CD4-positive, alpha-beta T cell treated with Interleukin-17A for 1 hour (primary cell): ENCODE measurements around the gene FLT1.

Experiments
- DNase-seq: peaks from one replicate; pipeline ENCODE4 v3.0.0-alpha.2; 2020

FLT1 gene

GRCh38 chr13:28457521-28457920, 37.4 kb downstream of the FLT1 start:
- no peak for DNase-seq

GRCh38 chr13:28455580-28456194, 39.2 kb downstream of the FLT1 start:
- DNase-seq, result no peak

GRCh38 chr13:28452755-28453154, 42.2 kb downstream of the FLT1 start:
- DNase-seq, result no peak

- no peak for DNase-seq
Measured at GRCh38 chr13:28451482-28452217, 43.3 kb downstream of the FLT1 start.

- DNase-seq, result no peak
Measured at GRCh38 chr13:28449826-28450773, 44.8 kb downstream of the FLT1 start.

- no peak for DNase-seq
Measured at GRCh38 chr13:28448651-28449358, 46.1 kb downstream of the FLT1 start.

GRCh38 chr13:28447989-28448388, 46.9 kb downstream of the FLT1 start:
- DNase-seq, result no peak

- no peak for DNase-seq
Measured at GRCh38 chr13:28447206-28447605, 47.7 kb downstream of the FLT1 start.

GRCh38 chr13:28442839-28443238, 52.1 kb downstream of the FLT1 start:
- no peak for DNase-seq

- DNase-seq, result no peak
Measured at GRCh38 chr13:28441529-28441928, 53.4 kb downstream of the FLT1 start.

- no peak for DNase-seq
Measured at GRCh38 chr13:28440774-28441504, 54.0 kb downstream of the FLT1 start.

GRCh38 chr13:28438598-28439334, 56.2 kb downstream of the FLT1 start:
- DNase-seq, result no peak

- no peak for DNase-seq
Measured at GRCh38 chr13:28438067-28438466, 56.9 kb downstream of the FLT1 start.

GRCh38 chr13:28435917-28436316, 59.0 kb downstream of the FLT1 start:
- DNase-seq, result no peak

- DNase-seq, result no peak
Measured at GRCh38 chr13:28434926-28435325, 60.0 kb downstream of the FLT1 start.

- no peak for DNase-seq
Measured at GRCh38 chr13:28432816-28433560, 61.9 kb downstream of the FLT1 start.

GRCh38 chr13:28429685-28430290, 65.1 kb downstream of the FLT1 start:
- no peak for DNase-seq

- DNase-seq, result no peak
Measured at GRCh38 chr13:28429096-28429495, 65.8 kb downstream of the FLT1 start.

GRCh38 chr13:28426381-28426780, 68.5 kb downstream of the FLT1 start:
- DNase-seq, result no peak

- no peak for DNase-seq
Measured at GRCh38 chr13:28425793-28426192, 69.1 kb downstream of the FLT1 start.
